Measurements from ENCODE around the gene TGFB1I1.
"Not testable (repeated sequence)": the region's sequence is repeated elsewhere in the genome, so short reads cannot be mapped to it uniquely, and the experiment has no call there.

TGFB1I1 gene

GRCh38 chr16:31517800-31518402, 45.9 kb downstream of the TGFB1I1 start:
- Histone ChIP-seq H3K9ac (ENCODE audit: low read depth, low read length) (no peak overlapping the region), H3K9me3 (ENCODE audit: control insufficient read depth, insufficient read depth, low read length) (no peaks in the 10 kb centered on the region), H3K36me3 (ENCODE audit: insufficient read depth, low read length) (no peaks in the 10 kb centered on the region; the same call in 1 of the 2 replicates), H3K4me1 (ENCODE audit: insufficient read depth, low read length) (no peaks in the 10 kb centered on the region)

DNA sequence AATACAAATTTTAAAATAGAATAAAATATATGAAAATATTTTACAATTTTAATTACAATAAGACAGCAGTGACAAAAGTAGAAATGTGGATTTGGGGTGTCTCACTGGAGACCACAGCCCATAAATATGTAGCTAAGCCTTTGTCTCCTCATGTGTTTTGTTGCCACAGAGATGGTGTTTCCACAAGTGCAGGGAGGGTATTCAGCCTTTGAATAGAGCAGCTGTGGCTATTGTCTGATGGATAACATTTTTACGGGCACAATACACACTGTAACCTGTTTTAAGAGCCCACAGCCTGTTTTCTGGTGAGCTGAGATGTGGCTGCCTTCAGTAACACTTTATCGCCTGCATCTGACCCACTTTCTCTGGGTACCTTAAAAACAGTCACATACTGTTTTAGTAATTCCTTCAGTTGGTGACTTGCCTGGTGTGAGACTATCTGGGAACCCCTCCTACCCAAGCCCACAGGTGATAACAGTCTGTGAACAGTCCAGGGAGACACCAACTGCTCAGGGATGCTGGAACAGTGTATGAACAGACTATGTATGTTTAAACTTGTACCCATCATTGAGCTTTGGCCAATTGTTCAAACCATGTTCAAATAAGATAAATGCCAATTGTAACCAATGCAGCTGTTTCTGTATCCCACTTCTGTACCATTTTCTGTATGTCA, 47.9 kb downstream of the TGFB1I1 start:
- Histone ChIP-seq H3K4me1 (ENCODE audit: insufficient read depth, low read length) (no peaks in the 10 kb centered on the region), H3K36me3 (ENCODE audit: insufficient read depth, low read length) (no peaks in the 10 kb centered on the region; the same call in 1 of the 2 replicates), H3K9ac (ENCODE audit: low read depth, low read length) (no peak overlapping the region), H3K9me3 (ENCODE audit: control insufficient read depth, insufficient read depth, low read length) (no peaks in the 10 kb centered on the region)

GRCh38 chr16:31521368-31521767, 49.4 kb downstream of the TGFB1I1 start:
- H3K4me1 ChIP-seq (ENCODE audit: insufficient read depth, low read length): no peaks in the 10 kb centered on the region
- no peaks in the 10 kb centered on the region for H3K9me3 ChIP-seq (ENCODE audit: control insufficient read depth, insufficient read depth, low read length)
- no peaks in the 10 kb centered on the region; the same call in 1 of the 2 replicates for H3K36me3 ChIP-seq (ENCODE audit: insufficient read depth, low read length)
- no peak overlapping the region for H3K9ac ChIP-seq (ENCODE audit: low read depth, low read length)

GRCh38 chr16:31522071-31522470, 50.1 kb downstream of the TGFB1I1 start:
- Histone ChIP-seq H3K4me1 (ENCODE audit: insufficient read depth, low read length) (no peaks in the 10 kb centered on the region), H3K9ac (ENCODE audit: low read depth, low read length) (no peak overlapping the region; the same call in 1 of the 2 replicates), H3K9me3 (ENCODE audit: control insufficient read depth, insufficient read depth, low read length) (no peaks in the 10 kb centered on the region), H3K36me3 (ENCODE audit: insufficient read depth, low read length) (no peaks in the 10 kb centered on the region; the same call in 1 of the 2 replicates)

GRCh38 chr16:31523768-31524167, 51.8 kb downstream of the TGFB1I1 start:
- not testable (repeated sequence) for H3K36me3 ChIP-seq (ENCODE audit: insufficient read depth, low read length); H3K9me3 ChIP-seq (ENCODE audit: control insufficient read depth, insufficient read depth, low read length); H3K9ac ChIP-seq (ENCODE audit: low read depth, low read length); H3K4me1 ChIP-seq (ENCODE audit: insufficient read depth, low read length)

- H3K9ac ChIP-seq (ENCODE audit: low read depth, low read length): no peak overlapping the region
- peaks cover 9% of the 10 kb centered on the region for H3K4me1 ChIP-seq (ENCODE audit: insufficient read depth, low read length)
- no peaks in the 10 kb centered on the region; the same call in 1 of the 2 replicates for H3K36me3 ChIP-seq (ENCODE audit: insufficient read depth, low read length)
Observed at GRCh38 chr16:31525113-31525512, 53.2 kb downstream of the TGFB1I1 start.

More at GRCh38 chr16:31525113-31525512, 53.2 kb downstream of the TGFB1I1 start:
- H3K9me3 ChIP-seq (ENCODE audit: control insufficient read depth, insufficient read depth, low read length): no peaks in the 10 kb centered on the region
